K562 (cell line): Measurements from ENCODE around the gene BCKDHB.

Source experiments
- CBX8 ChIP-seq: fragments of 200-600 bp; sonication (generic); IDR thresholded peaks from 2 replicates; pipeline ENCODE4 v1.6.1; 2012; ENCODE audit warnings: borderline replicate concordance, mixed run types, low read depth, mild to moderate bottlenecking, moderate library complexity, mixed read lengths, low read length, control low read depth, inconsistent platforms; ENCODE audit not compliant: poor library complexity, severe bottlenecking; ENCODE audit errors: extremely low read depth
- FOXK1 ChIP-seq: sonication (generic); formaldehyde crosslinking; IDR thresholded peaks from 2 replicates; pipeline ENCODE4 v1.8.0; 2022; ENCODE audit warnings: missing genetic modification reagents, mild to moderate bottlenecking, borderline replicate concordance
- MAFF ChIP-seq: IDR thresholded peaks from 2 replicates; pipeline ENCODE4 v1.6.1; 2012; ENCODE audit warnings: low read length, improper control_type of control experiment
- SMAD4 ChIP-seq: fragments of 250-450 bp; sonication (Bioruptor Pico); conservative IDR thresholded peaks from 2 replicates; pipeline ENCODE4 v1.8.0; 2021; ENCODE audit warnings: inconsistent platforms, mild to moderate bottlenecking, moderate library complexity
- SREBF2 ChIP-seq: sonication (generic); formaldehyde crosslinking; IDR thresholded peaks from 2 replicates; pipeline ENCODE4 v1.4.0; 2020; ENCODE audit warnings: mild to moderate bottlenecking, missing genetic modification reagents
- TSC22D4 ChIP-seq: fragments of 450-650 bp; IDR thresholded peaks from 2 replicates; pipeline ENCODE4 v1.6.1; 2016; ENCODE audit warnings: missing genetic modification characterization, missing biosample characterization, control low read depth
- U2AF1 ChIP-seq: fragments of 200-400 bp; formaldehyde crosslinking; optimal IDR thresholded peaks from 2 replicates; pipeline ENCODE3; 2017; ENCODE audit warnings: mild to moderate bottlenecking, low read depth, low read length, moderate library complexity
- ZKSCAN1 ChIP-seq: fragments of 150-350 bp; IDR thresholded peaks from 2 replicates; pipeline ENCODE4 v1.6.1; 2016; ENCODE audit warnings: low read depth, low read length
- ZNF324 ChIP-seq: fragments of 250-450 bp; sonication (Bioruptor Pico); IDR thresholded peaks from 2 replicates; pipeline ENCODE4 v1.4.0; 2020; ENCODE audit warnings: mild to moderate bottlenecking
- ZNF707 ChIP-seq: fragments of 250-450 bp; sonication (Bioruptor Pico); conservative IDR thresholded peaks from 2 replicates; pipeline ENCODE4 v1.8.0; 2022; ENCODE audit warnings: inconsistent platforms, mild to moderate bottlenecking, moderate library complexity
- TF ChIP-seq, protein P1 (sequence below), 3 experiments: IDR thresholded peaks in 2 of 3; conservative IDR thresholded peaks in 1 of 3; 2 replicates each; pipeline ENCODE4 v1.5.1; 2011 to 2012; ENCODE audit warnings: low read length in 3 of 3, mild to moderate bottlenecking in 3 of 3, control low read depth in 2 of 3, improper control_type of control experiment in 1 of 3, inconsistent platforms in 1 of 3, low read depth in 1 of 3, mixed read lengths in 1 of 3, moderate library complexity in 1 of 3; ENCODE audit not compliant: insufficient read depth in 2 of 3
- TF ChIP-seq, protein P2 (sequence below), 2 experiments: fragments of 450-650 bp in 1 of 2; sonication (generic) in 1 of 2; formaldehyde crosslinking in 1 of 2; IDR thresholded peaks in 1 of 2; conservative IDR thresholded peaks in 1 of 2; 2 replicates each; pipeline versions ENCODE4 v1.6.1 to v1.8.1; 2016 to 2023; ENCODE audit warnings: mild to moderate bottlenecking in 2 of 2, moderate library complexity in 2 of 2, inconsistent platforms in 1 of 2, missing genetic modification reagents in 1 of 2

DNA sequence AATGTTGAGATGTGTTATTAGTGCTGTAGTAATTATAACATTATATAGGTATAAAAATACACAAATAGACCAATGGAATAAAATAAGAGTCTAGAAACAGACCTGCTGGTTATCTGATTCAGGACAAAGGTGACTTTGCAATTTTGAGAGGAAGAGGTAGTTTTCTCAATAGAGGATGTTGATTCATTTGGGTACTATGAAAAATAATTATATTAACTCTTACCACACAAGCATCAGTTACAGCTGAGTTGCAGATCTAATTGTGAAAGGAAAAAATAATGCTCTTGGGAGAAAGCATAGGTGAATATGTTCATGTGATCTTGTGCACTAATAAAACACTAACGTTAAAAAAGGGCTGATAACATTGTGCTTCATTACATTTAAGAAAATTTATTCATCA lies 103.0 kb downstream of the BCKDHB start:
- TF ChIP-seq, protein P1, sequence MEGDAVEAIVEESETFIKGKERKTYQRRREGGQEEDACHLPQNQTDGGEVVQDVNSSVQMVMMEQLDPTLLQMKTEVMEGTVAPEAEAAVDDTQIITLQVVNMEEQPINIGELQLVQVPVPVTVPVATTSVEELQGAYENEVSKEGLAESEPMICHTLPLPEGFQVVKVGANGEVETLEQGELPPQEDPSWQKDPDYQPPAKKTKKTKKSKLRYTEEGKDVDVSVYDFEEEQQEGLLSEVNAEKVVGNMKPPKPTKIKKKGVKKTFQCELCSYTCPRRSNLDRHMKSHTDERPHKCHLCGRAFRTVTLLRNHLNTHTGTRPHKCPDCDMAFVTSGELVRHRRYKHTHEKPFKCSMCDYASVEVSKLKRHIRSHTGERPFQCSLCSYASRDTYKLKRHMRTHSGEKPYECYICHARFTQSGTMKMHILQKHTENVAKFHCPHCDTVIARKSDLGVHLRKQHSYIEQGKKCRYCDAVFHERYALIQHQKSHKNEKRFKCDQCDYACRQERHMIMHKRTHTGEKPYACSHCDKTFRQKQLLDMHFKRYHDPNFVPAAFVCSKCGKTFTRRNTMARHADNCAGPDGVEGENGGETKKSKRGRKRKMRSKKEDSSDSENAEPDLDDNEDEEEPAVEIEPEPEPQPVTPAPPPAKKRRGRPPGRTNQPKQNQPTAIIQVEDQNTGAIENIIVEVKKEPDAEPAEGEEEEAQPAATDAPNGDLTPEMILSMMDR (IDR thresholded peaks at IDR 0.05 in 2 of 3, conservative IDR thresholded peaks at IDR 0.05 in 1 of 3; ENCODE audit: insufficient read depth in 2 of 3, low read depth in 1 of 3, low read length in 3 of 3), result no peak
- TF ChIP-seq SREBF2 (CRISPR knock-in tag), result no peak
- no peak for TF ChIP-seq CBX8
- no peak for TF ChIP-seq MAFF
- no peak for TF ChIP-seq ZNF324 (CRISPR knock-in tag)
- TF ChIP-seq TSC22D4, result no peak
- no peak for TF ChIP-seq FOXK1 (CRISPR knock-in tag)
- TF ChIP-seq ZKSCAN1, result no peak
- no peak for TF ChIP-seq SMAD4 (CRISPR knock-in tag)
- TF ChIP-seq, protein P2, sequence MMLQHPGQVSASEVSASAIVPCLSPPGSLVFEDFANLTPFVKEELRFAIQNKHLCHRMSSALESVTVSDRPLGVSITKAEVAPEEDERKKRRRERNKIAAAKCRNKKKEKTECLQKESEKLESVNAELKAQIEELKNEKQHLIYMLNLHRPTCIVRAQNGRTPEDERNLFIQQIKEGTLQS (IDR thresholded peaks at IDR 0.05), result no peak
- TF ChIP-seq, protein P2 (CRISPR knock-in tag; conservative IDR thresholded peaks at IDR 0.05), result no peak
- no peak for TF ChIP-seq U2AF1
- no peak for TF ChIP-seq ZNF707 (CRISPR knock-in tag)
